GM19324 (cell line): ENCODE results near the gene DPH5.
"Not testable (repeated sequence)": the region's sequence is repeated elsewhere in the genome, so short reads cannot be mapped to it uniquely, and the experiment has no call there.

Source experiments
- ATAC-seq: cut with Tn5 transposase; IDR thresholded peaks from one replicate; pipeline ENCODE4 v1.9.1; 2021; ENCODE audit warnings: mild to moderate bottlenecking, moderate library complexity; ENCODE audit not compliant: unreplicated experiment, low FRiP score

The DPH5 gene

DNA sequence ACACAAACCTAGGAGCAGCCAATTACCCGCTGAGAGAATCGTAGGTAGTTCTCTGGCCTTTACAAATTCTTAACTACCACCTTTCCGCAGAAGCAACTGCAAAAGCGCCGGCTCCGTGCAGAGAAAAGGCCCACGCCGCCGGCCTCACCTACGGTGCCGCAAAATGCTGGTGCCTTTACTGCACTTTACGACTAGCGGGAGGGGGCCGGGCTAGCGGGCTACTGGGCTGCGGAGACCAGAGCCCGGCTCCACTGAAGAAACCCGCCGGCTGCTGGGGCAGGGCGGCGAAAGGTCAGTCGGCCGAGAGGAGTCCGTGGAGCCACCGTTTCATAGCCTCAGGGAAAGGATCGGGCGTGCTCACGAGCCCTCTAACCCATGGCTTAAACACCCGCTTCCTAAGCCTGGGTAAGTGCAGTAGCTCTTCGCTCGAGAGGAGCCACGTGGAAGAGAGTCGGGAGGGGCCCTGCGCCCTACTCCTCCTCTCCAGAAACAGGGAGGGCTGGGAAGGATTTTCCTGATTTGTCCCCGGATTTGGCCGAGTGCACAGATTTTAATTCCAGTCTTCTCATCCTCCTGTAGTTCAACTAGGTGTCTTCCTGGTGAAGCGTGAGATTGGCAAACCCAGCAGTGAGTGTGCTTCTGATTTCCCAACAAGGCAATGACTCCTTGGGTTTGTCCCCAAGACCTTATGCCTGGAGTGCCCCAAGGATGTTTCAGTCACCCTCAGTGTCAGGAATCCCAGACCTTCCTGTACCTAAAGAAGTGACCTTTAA lies at the start of gene DPH5:
TSS of gene DPH5 (minus strand) at position 128 of the 773 bp plus-strand sequence. CDS start 341 bp downstream, outside the sequence.
- ATAC-seq, result peak; percentile 87

DNA sequence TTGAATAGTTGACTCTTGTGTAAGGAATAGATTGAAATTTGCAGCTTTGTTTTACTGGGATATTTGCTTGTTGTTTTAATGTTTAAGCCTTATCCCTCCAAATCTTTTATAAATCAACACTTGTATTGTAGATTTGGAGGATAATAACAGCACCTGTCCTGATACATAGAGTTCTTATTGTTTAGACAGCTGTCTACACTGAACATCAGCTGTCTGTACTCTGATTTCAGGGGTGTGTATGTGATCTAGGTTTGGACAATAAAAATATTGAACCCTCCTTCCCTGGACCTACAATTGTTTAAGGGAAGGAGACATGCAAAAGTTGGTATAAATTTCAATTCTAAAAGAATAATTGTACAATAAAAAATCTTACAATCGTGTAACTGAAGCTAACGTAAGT lies 48.3 kb upstream of the DPH5 start:
- ATAC-seq, result no peak

DNA sequence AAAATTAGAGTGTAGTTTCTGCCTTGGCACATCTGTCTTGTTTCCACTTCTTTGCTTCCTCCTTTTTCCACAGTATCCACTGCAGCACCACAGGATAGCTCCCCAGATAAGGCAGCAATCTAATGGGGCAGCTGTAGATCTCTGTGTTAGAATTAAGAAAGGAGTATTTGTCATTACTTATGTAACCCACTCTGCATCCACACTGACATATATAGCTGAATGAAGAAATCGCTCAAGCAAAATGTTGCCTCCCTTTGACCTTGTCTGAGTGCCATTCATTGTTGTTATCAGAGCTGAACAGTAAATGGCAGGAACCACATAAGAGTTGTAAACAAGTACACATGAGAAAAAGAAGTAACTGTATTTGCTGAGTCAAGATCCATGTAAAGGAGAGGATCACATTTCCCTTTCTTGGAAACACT lies 45.9 kb upstream of the DPH5 start:
- ATAC-seq, result no peak

GRCh38 chr1:101069158-101069557 lies 43.6 kb upstream of the DPH5 start:
- ATAC-seq, result no peak

DNA sequence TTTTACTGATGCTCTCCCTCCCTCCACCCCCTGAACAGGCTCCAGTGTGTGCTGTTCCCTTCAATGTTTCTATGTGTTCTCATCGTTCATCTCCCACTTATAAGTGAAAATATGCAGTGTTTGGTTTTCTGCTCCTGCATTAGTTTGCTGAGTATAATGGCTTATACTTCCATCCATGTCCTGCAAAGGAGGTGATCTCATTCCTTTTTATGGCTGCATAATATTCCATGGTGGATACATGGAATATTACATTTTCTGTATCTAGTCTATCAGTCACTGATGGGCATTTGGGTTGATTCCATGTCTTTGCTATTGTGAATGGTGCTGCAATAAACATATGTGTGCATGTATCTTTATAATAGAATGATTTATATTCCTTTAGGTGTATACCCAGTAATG lies 41.4 kb upstream of the DPH5 start:
- not testable (repeated sequence) for ATAC-seq

DNA sequence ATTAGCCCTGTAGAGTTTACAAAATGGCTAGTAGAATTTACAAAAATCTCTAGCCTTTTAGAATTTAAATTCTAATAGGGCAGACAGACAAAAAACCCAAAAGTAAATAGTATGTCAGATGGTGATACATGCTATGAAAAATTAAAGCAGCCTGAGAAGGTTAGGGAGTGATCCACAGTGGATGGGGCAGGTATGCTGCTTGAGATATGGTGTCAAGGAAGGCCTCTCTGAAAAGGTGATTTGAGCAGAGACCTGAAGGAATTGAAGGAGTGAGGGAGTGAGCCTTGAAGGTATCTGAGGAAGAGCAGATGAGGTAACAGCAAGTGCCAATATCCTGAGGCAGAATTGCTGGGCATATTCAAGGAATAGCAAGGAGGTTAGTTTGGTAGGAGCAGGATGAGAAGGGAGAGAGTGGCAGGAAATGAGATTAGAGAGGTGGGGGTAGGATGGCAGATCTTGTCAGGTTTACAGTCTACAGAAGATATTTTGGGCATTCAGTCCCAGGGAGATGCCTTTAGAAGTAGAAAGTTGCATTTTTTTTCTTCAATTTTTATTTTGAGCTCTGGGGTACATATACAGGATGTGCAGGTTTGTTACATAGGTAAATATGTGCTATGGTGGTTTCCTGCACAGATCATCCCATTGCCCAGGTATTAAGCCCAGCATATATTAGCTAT lies 40.8 kb upstream of the DPH5 start:
- ATAC-seq, result no peak

DNA sequence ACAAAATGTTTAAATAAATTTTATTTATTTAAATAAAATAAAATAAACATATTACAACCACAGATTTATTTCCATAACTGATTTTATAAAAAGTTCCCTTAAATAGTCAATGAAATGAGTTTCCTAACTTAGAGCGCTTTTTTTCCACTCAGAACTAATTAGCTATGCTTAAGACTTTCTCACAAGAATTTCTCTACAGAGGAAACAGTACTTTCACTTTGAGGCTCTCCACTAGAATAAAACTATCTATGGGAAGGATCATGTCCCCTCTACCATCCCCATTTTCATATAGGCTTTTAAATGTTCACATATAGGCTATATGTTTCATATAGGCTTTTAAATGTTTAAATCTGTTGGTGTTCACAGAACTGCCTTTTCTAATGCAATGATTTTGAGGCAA lies 40.0 kb upstream of the DPH5 start:
- no peak for ATAC-seq

DNA sequence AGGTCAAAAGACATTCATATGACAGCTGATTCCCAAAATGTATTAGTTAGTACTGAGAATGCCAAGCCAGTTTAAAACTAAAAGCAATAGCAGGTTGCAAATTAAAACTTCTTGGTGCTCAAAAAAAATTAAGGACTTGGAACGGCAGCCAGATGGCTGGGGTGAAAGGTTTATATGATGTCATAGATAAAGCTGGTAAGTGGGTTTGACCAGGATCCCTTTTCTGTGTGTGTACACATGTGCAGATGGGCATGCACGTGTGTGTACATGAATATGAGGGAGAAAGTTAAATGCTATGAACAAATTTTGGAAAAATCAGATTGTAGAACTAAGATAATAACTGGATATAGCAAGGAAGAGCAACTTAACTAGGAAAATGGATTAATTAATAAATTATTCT lies 39.1 kb upstream of the DPH5 start:
- no peak for ATAC-seq

GRCh38 chr1:101060992-101061391 lies 35.4 kb upstream of the DPH5 start:
- ATAC-seq, result no peak

DNA sequence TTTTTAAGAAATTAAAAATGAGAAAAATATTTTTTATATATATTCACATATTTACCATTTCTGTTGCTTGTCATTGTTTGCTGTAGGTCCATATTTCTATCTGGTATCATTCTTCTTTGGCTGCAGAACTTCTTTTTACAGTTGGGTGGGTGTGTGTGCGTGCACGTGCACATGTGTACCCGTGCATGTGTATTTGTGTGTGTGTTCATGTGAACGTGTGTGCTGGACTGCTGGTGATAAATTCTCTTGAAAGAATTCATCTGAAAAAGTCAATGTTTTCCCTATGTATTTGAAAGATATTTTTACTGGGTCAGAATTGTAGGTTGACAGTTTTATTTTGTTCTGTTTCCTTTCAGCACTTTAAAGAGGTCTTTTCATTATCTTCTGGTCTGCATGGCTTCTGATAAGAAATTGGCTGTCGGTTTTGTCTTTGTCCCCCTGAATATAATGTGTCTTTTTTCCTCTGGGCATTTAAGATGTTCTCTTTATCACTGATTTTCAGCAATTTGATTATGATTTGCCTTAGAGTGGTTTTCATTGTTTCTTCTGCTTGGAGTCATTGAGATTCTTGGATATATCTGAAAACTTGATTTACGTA lies 34.5 kb upstream of the DPH5 start:
- no peak for ATAC-seq

DNA sequence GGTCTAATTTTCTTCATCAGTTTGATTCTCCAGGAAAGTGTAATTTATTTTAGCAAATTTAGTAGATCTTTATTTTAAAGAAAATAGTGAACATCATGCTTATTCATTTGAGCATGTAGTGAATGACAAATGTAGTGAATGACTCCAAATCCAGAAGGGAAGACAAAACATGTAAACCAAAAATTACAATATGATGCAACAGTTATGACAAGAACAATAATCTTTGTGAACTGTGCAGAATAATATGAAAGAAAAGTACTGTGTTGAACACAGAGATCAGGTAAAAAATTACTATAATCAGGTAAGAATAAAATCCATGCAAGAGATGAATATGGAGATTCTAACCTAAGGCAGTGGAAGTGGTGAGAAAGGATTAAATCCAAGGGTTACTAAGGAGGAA lies 30.0 kb upstream of the DPH5 start:
- ATAC-seq, result no peak

- ATAC-seq, result peak; percentile 83
Measured at GRCh38 chr1:101051688-101052638, 26.4 kb upstream of the DPH5 start.

- no peak for ATAC-seq
Measured at GRCh38 chr1:101050869-101051268, 25.3 kb upstream of the DPH5 start.

GRCh38 chr1:101044749-101045148 lies 19.2 kb upstream of the DPH5 start:
- ATAC-seq, result no peak

- no peak for ATAC-seq
Measured at GRCh38 chr1:101044259-101044658, 18.7 kb upstream of the DPH5 start.

DNA sequence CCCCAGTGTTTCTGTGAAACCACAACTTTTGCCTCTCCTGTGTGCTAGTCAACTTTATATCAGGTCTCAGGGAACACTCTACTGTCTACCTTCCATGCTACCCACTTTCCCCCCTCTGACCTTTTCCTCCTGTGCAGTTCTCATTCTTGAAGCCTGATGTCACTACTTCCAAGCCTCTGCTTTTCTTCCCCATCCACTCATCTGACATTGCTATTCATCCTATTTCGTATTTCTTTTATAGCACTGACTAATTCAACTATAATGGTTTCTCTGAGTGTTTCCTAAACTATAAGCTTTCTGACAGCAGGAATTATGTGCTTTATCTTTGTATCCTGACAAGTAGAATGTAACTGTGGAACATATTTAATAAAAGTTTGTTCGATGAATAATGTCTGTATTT lies 18.2 kb upstream of the DPH5 start:
- ATAC-seq, result no peak

DNA sequence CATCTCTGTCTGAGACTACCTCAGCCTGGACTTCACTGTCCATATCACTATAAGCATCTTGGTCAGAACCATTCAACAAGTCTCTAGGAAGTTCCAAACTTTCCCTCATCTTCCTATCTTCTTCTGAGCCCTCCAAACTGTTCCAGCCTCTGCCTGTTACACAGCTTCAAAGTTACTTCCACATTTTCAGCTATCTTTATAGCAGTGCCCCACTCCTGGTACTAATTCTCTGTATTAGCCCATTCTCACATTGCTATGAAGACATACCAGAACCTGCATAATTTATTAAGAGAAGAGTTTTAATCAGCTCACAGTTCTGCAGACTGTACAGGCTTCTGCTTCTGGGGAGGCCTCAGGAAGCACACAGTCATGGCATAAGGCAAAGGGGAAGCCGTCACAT lies 15.7 kb upstream of the DPH5 start:
- ATAC-seq, result no peak

- ATAC-seq, result no peak
Measured at GRCh38 chr1:101040666-101041065, 15.1 kb upstream of the DPH5 start.

DNA sequence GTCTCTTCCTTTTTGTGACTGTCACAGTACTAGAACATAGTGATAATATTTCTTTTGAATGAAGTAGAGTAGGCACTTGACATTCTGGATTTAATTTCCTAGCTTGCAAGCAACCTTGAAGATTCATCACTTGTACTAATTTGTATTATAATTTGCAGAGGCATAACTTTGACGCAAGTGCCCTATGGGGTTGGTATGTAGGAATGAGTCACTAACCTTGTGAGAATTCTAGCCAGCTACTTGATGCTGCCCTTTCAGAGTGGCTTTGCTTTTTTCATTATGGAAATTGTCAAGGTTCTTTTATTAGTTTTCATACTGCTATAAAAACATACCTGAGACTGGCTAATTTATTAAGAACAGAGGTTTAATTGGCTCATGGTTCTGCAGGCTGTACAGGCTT lies 13.7 kb upstream of the DPH5 start:
- ATAC-seq, result no peak

DNA sequence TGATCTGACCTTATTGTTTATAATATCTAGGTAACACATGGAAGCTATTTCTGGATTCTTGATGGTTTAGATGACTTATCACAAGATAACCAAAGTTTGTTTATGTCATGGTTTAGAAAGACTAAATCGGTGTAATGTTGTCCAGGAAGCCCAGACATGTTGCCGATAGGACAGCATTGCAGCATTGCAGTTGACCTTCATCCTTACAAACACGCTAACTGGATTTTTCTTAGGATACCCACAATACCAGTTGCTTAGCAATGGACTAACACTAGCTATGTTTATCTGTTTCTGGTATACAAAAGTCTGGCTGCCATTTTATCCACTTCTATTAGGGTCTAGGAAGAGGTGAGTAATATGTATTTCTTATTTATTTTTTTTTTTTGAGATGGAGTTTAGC lies 11.7 kb upstream of the DPH5 start:
- ATAC-seq, result no peak

DNA sequence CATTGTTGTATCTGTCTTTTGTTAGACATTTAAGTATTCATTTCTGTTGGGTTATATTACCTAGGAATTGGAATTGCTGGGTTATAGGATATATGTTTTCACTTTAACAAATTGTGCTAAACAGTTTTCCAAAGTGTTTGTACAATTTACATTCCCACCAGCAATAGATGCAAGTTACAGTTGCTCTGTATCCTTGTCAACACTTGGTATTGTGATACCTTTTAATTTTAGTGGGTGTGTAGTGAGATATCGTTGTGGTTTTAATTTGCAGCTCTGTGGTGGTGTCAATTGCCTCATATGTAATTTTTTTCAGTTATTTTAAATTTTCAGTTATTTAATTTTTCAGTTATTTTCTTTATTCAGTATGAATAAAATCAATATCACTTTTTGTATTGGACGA lies 7.4 kb upstream of the DPH5 start:
- ATAC-seq, result no peak
